Immature natural killer cell (primary cell): ENCODE measurements around the gene RMDN2. TPM values are rescaled to one million over a fixed set of nuclear protein-coding genes. Genes with fewer than 3 reads are reported as not detected.
"Not testable (repeated sequence)": the region's sequence is repeated elsewhere in the genome, so short reads cannot be mapped to it uniquely, and the experiment has no call there.

Source experiments
- DNase-seq, 3 donors: peaks; one replicate each; pipeline ENCODE4 v3.0.0; 2022; ENCODE audit warnings: mixed read lengths in 1 of 3
- H3K27ac Mint-ChIP-seq, 6 donors: one replicate each; pipeline ENCODE4 v1.8.0; 2020; ENCODE audit warnings: mixed read lengths in 6 of 6, mild to moderate bottlenecking in 5 of 6, inconsistent platforms in 4 of 6, moderate library complexity in 3 of 6
- H3K27me3 Mint-ChIP-seq, 3 donors: one replicate each; pipeline ENCODE4 v1.8.0; 2020 to 2021; ENCODE audit warnings: low read depth in 3 of 3, mild to moderate bottlenecking in 3 of 3, mixed read lengths in 3 of 3, moderate library complexity in 3 of 3, inconsistent platforms in 1 of 3
- H3K36me3 Mint-ChIP-seq, 3 donors: one replicate each; pipeline ENCODE4 v1.8.0; 2020; ENCODE audit warnings: mixed read lengths in 3 of 3, inconsistent platforms in 2 of 3, mild to moderate bottlenecking in 2 of 3
- H3K4me1 Mint-ChIP-seq, 2 donors: one replicate each; pipeline ENCODE4 v1.8.0; 2020; ENCODE audit warnings: inconsistent platforms in 2 of 2, mild to moderate bottlenecking in 2 of 2, mixed read lengths in 2 of 2, moderate library complexity in 1 of 2
- H3K4me3 Mint-ChIP-seq, 5 donors: one replicate each; pipeline ENCODE4 v1.8.0; 2020; ENCODE audit warnings: mild to moderate bottlenecking in 5 of 5, mixed read lengths in 5 of 5, inconsistent platforms in 3 of 5, moderate library complexity in 3 of 5
- H3K9me3 Mint-ChIP-seq, 6 donors: one replicate each; pipeline ENCODE4 v1.8.0; 2020; ENCODE audit warnings: mild to moderate bottlenecking in 6 of 6, mixed read lengths in 6 of 6, inconsistent platforms in 4 of 6, moderate library complexity in 3 of 6
- polyA plus RNA-seq, 3 donors: library from polyadenylated mRNA; unstranded; fragments of 300-500 nt; fragmentation: Illumina TruSeq; gene quantifications; one replicate each; pipeline ENCODE4 v1.2.3, GENCODE V29; 2021

RMDN2 gene
- polyA plus RNA-seq, 3 donors from 2014 or later: 4.4 to 7.7 (median 6.3) TPM

DNA sequence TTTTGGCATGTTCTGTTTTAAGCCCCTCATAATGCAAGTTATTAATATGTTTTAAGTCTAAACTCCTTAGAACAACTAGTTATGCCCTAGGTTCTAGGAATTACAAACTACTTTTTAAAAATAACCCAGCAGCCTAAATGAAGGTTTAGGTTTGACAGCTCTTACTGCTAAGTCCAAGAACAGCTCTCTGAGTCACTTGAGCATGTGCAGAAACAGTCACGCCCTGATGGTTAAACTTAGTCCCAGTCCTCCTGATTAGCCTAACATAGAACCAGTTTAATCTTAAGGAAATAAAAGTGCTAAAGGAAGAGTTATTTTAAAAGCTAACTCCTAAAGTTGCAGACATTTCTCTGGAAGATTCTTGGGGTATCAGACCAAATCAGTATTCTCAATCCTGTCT lies 72.5 kb downstream of the RMDN2 start:
- Mint-ChIP-seq H3K36me3 (peaks cover 28 to 41% (median 41%) of the 10 kb centered on the region in 3 donors), H3K27me3 (peaks cover 0 to 2% (median 0%) of the 10 kb centered on the region in 3 donors), H3K4me3 (no peak overlapping the region), H3K4me1 (no peaks in the 10 kb centered on the region), H3K9me3 (peaks cover 0 to 6% (median 2%) of the 10 kb centered on the region in 6 donors), H3K27ac (no peak overlapping the region)
- no peak for DNase-seq

DNA sequence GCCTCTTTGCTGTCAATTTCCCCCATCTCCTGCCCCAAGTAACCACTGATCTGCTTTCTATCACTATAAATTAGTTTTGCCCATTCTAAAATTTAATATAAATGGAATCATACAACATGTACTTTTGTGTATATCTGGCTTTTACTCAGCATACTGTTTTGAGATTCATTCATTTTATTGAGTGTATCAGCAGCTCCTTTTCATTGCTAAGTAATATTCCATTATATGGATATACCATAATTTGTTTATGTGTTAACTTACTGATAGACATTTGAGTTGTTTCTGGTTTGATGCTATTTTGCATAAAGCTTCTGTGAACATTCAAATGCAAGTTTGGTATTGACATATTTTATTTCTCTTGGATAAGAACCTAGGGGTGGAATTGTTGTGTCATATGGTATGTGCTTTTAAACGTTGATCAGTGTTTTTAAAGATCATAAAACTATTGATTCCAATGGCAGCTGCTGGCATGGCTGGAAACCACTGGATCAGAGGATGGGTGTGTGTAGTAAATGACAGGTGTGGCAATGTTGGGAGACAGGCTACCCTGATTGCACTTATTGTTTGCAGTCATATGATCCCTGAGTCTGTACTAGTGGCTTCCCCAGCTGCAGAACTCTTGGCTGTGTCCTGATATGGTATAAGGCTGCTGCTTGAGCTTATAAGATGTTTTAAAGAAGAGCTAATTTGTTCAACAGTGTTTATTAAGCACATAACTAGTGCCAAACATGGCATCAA lies 75.6 kb downstream of the RMDN2 start:
- Mint-ChIP-seq H3K36me3 (peaks cover 32 to 62% (median 46%) of the 10 kb centered on the region in 3 donors), H3K27ac (no peak overlapping the region), H3K4me1 (no peaks in the 10 kb centered on the region), H3K27me3 (peaks cover 0 to 1% (median 0%) of the 10 kb centered on the region in 3 donors), H3K9me3 (peaks cover 0 to 9% (median 2%) of the 10 kb centered on the region in 6 donors), H3K4me3 (no peak overlapping the region)
- DNase-seq: no peak

DNA sequence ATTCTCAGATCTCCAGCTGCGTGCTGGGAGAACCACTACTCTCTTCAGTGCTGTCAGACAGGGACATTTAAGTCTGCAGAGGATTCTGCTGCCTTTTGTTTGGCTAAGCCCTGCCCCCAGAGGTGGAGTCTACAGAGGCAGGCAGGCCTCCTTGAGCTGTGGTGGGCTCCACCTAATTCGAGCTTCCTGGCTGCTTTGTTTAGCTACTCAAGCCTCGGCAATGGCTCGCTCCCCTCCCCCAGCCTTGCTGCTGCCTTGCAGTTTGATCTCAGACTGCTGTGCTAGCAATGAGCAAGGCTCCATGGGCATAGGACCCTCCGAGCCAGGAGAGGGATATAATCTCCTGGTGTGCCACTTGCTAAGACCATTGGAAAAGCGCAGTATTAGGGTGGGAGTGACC lies 85.1 kb downstream of the RMDN2 start:
- not testable (repeated sequence) for H3K9me3 Mint-ChIP-seq, H3K4me3 Mint-ChIP-seq, H3K27ac Mint-ChIP-seq, DNase-seq, H3K4me1 Mint-ChIP-seq, H3K27me3 Mint-ChIP-seq
- peaks cover 27 to 56% (median 51%) of the 10 kb centered on the region in 3 donors for H3K36me3 Mint-ChIP-seq

DNA sequence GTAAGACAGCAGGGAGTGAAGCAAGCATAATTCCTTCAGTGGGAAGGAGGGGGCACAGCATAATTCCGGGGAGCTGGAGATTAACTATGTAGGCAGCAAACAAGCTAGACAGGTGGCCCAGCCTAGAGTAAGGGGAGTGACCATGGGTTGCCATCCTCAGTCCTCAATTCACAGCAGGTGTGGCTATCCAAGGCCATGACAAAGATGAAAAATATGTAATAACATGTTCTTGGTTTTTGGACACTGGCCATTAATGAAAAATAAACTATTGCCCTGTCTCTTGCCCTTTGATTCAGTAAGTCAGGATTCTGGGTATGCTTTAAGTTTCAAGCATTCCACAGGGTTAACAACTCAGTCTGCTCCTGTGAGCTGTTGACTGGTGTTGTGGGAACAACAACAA lies 85.9 kb downstream of the RMDN2 start:
- H3K4me1 Mint-ChIP-seq: no peaks in the 10 kb centered on the region
- no peak for DNase-seq
- peaks cover 27 to 55% (median 48%) of the 10 kb centered on the region in 3 donors for H3K36me3 Mint-ChIP-seq
- H3K9me3 Mint-ChIP-seq: peaks cover 0 to 2% (median 0%) of the 10 kb centered on the region in 6 donors
- peaks cover 0 to 2% (median 0%) of the 10 kb centered on the region in 3 donors for H3K27me3 Mint-ChIP-seq
- no peak overlapping the region for H3K4me3 Mint-ChIP-seq
- no peak overlapping the region for H3K27ac Mint-ChIP-seq

DNA sequence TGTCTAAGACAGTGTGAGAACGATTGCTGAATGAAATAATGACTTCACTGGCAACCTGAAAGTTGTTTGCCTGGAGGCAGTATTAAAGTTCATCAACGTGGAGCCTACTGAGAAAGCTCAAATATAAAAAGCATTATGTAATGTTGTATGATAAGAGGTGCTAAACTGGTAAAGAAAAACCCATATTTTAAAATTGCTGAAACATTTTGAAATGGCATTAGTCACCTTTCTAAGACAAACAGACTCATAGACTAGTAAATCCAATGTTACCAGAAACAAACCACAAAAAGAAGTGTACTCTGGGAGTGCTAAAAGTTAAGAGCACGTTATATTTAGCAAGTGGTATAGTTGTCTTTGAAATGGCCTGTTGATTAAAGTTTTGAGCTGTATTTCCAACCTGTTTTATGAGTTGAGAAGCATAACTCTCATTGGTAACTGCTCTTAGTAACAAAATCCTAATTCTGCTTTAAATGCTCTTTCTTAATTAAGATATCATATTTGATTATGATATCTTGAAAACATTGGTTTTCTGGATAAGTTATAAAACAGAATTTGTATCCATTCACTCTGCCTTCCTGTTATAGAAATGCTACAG lies 88.2 kb downstream of the RMDN2 start:
- Mint-ChIP-seq H3K4me3 (no peak overlapping the region), H3K9me3 (peaks cover 0 to 2% (median 0%) of the 10 kb centered on the region in 6 donors), H3K36me3 (peaks cover 23 to 46% (median 39%) of the 10 kb centered on the region in 3 donors), H3K4me1 (no peaks in the 10 kb centered on the region), H3K27me3 (peaks cover 0 to 2% (median 0%) of the 10 kb centered on the region in 3 donors), H3K27ac (no peak overlapping the region)
- no peak for DNase-seq

DNA sequence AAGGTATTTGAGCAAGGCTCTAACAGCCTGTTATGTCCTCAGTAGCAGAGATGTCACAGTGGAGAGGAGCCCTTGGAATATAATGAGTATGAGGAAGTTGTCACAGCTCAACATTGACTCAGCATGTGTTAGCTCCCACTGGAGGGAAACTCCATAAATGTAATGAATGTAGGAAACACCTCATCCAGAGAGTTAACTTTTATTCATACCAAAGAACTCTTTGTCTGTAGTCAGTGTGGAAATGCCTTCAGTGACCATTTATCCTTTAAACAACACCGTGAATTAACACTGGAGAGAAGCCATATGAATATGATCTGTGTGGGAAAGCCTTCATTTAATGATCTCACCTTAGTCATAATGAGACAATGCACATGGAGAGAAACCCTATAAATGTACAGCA lies 91.1 kb downstream of the RMDN2 start:
- H3K27me3 Mint-ChIP-seq: no peaks in the 10 kb centered on the region
- no peak for DNase-seq
- H3K4me3 Mint-ChIP-seq: no peak overlapping the region
- no peak overlapping the region for H3K27ac Mint-ChIP-seq
- no peaks in the 10 kb centered on the region for H3K9me3 Mint-ChIP-seq
- no peaks in the 10 kb centered on the region for H3K4me1 Mint-ChIP-seq
- peaks cover 16 to 33% (median 27%) of the 10 kb centered on the region in 3 donors for H3K36me3 Mint-ChIP-seq

DNA sequence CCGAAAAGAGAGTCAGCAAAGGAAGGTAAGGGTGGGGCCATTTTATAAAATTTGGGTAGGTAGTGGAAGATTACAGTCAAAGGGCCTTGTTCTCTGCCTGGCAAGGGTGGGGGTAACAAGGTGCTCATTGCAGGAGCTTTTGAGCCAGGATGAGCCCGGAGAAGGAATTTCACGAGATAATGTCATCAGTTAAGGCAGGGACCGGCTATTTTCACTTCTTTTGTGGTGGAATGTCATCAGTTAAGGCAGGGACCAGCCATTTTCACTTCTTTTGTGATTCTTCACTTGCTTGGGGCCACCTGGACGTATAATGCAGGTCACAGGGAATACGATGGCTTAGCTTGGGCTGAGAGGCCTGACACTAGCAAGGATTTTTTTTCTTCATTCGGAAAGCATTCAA lies 92.7 kb downstream of the RMDN2 start:
- H3K4me1 Mint-ChIP-seq: no peaks in the 10 kb centered on the region
- H3K36me3 Mint-ChIP-seq: peaks cover 6 to 17% (median 17%) of the 10 kb centered on the region in 3 donors
- H3K27ac Mint-ChIP-seq: no peak overlapping the region
- H3K27me3 Mint-ChIP-seq: peaks cover 0 to 3% (median 0%) of the 10 kb centered on the region in 3 donors
- no peak for DNase-seq
- H3K4me3 Mint-ChIP-seq: no peak overlapping the region
- H3K9me3 Mint-ChIP-seq: no peaks in the 10 kb centered on the region

DNA sequence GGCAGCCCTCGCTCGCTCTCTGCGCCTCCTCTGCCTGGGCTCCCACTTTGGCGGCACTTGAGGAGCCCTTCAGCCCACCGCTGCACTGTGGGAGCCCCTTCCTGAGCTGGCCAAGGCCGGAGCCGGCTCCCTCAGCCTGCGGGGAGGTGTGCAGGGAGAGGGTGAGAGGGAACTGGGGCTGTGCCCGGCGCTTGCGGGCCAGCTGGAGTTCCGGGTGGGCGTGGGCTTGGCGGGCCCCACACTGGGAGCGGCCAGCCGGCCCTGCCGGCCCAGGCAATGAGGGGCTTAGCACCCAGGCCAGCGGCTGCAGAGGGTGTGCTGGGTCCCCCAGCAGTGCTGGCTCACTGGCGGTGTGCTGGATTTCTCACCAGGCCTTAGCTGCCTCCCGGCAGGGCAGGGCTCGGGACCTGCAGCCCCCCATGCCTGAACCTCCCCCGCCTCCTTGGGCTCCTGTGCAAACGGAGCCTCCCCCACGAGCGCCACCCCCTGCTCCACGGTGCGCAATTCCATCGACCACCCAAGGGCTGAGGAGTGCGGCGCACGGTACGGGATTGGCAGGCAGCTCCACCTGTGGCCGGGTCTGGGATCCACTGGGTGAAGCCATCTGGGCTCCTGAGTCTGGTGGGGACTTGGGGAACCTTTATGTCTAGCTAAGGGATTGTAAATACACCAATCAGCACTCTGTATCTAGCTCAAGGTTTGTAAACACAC lies 95.4 kb downstream of the RMDN2 start:
- H3K27ac Mint-ChIP-seq, H3K4me1 Mint-ChIP-seq, H3K9me3 Mint-ChIP-seq, H3K4me3 Mint-ChIP-seq, DNase-seq, H3K27me3 Mint-ChIP-seq: not testable (repeated sequence)
- peaks cover 6 to 10% (median 6%) of the 10 kb centered on the region in 3 donors for H3K36me3 Mint-ChIP-seq

DNA sequence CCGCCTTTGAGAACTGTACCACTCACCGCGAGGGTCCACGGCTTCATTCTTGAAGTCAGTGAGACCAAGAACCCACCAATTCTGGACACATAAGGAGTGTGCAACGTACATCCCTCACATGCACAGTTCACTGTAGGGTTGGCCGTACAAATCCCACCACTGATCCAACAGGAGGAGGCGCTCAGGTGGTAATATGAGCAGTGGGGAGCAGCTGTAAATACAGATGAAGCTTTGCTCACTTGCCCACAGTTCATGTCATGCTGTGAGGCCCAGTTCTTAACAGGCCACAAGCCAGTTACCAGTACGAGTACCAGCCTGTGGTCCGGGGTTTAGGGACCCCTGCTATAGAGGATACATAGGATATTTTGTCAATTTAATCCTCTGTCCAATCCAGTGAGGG lies 96.5 kb downstream of the RMDN2 start:
- Mint-ChIP-seq H3K27ac (no peak overlapping the region), H3K4me1 (no peaks in the 10 kb centered on the region), H3K36me3 (peaks cover 6 to 10% (median 6%) of the 10 kb centered on the region in 3 donors), H3K9me3 (no peaks in the 10 kb centered on the region), H3K27me3 (peaks cover 0 to 8% (median 0%) of the 10 kb centered on the region in 3 donors), H3K4me3 (no peak overlapping the region)
- DNase-seq: no peak

DNA sequence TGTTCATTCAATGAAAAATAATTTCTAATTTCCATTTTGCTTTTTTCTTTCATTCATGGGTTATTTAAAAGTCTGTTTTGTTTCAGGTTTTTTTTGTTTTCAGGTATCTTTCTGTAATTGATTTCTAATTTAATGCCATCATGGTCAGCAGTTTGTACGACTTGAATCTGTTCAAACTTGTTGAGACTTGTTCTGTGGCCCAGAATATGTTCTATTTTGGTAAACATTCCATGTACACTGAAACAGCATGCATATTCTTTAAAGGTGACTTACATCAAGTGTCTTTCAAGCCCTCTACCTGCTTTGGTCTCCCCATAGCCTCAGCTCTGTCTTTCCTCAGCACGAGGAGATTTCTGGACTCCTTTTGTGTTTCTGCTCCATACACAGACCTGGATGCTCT lies 101.8 kb downstream of the RMDN2 start:
- Mint-ChIP-seq H3K27ac (no peak overlapping the region), H3K27me3 (peaks cover 0 to 5% (median 4%) of the 10 kb centered on the region in 3 donors), H3K9me3 (no peaks in the 10 kb centered on the region), H3K4me1 (no peaks in the 10 kb centered on the region), H3K4me3 (no peak overlapping the region), H3K36me3 (peaks cover 0 to 4% (median 3%) of the 10 kb centered on the region in 3 donors)
- no peak for DNase-seq

DNA sequence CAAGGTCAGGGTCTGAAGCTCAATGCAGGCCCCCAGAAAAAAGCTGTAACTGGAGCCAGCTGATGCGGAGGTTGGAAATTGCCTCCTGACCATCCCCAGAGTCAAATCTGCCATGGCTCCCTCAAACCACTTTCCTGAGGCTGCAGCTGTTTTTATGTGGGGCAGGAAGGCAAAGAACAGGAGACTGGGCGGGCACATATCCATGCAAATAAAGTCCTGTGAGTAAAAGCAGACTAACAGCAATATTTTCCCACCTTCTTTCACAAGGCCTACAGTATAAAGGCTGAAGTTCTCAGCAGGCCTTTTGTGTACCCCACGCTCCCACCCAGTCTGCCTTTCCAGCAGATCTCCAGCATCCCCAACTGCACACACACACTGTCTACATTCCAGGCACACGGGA lies 103.7 kb downstream of the RMDN2 start:
- Mint-ChIP-seq H3K27ac (no peak overlapping the region), H3K4me3 (no peak overlapping the region), H3K9me3 (no peaks in the 10 kb centered on the region), H3K4me1 (no peaks in the 10 kb centered on the region), H3K36me3 (peaks cover 0 to 8% (median 3%) of the 10 kb centered on the region in 3 donors), H3K27me3 (peaks cover 0 to 5% (median 4%) of the 10 kb centered on the region in 3 donors)
- no peak for DNase-seq

DNA sequence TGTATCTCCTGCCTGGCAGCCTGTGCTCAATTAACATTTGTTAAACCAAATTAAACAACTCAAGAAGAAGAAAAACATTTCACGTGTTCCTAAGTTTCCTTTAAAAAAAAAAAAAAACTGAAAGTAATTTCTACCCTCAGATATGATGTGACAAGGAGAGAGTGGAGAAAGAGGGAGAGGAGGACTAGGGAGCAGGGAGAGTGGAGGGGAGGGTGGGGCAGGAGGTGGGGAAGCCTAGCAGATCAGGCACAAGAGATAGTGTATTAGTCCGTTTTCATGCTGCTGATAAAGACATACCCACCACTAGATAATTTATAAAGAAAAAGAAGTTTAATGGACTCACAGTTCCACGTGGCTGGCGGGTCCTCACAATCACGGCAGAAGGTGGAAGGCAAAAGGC lies 104.4 kb downstream of the RMDN2 start:
- Mint-ChIP-seq H3K27ac (no peak overlapping the region), H3K9me3 (no peaks in the 10 kb centered on the region), H3K36me3 (peaks cover 0 to 8% (median 3%) of the 10 kb centered on the region in 3 donors), H3K27me3 (peaks cover 0 to 4% (median 3%) of the 10 kb centered on the region in 3 donors), H3K4me1 (no peaks in the 10 kb centered on the region), H3K4me3 (no peak overlapping the region)
- DNase-seq: no peak

DNA sequence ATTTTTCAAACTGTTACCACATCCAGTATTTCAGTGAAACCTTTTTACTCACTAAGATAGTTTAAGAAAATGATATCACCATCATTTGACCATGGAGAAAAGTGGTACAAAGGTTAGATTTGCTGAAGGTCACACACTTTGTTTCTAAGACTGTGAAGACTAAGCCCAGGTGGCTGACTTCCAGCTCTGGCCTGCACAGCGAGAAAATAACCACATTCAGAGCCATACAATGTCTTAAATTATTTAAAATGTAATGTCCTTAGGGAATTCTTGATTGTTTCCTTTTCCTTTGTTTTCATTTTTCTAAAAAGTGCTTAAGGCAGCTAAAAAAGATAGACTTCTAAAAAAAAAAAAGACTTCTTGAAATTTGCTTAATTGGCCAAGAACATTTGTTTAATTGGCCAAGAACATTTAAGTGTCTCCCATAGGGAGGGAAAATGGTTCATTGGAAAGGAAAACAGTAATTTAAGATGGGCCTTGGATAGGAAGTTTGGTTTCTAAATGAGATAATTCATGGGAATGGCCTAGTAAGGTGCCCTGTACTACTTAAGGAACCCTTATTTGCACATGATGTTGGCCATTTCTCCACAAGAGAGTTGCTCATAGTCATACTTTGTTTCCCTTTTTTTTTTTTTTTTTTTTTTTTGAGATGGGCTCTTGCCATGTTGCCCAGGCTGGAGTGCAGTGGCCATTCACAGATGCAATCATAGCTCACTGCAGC lies 105.7 kb downstream of the RMDN2 start:
- Mint-ChIP-seq H3K9me3 (no peaks in the 10 kb centered on the region), H3K27ac (no peak overlapping the region), H3K27me3 (peaks cover 3 to 4% (median 4%) of the 10 kb centered on the region in 3 donors), H3K36me3 (peaks cover 0 to 8% (median 3%) of the 10 kb centered on the region in 3 donors), H3K4me1 (no peaks in the 10 kb centered on the region), H3K4me3 (no peak overlapping the region)
- DNase-seq: no peak
